Common myeloid progenitor, CD34-positive (primary cell): ENCODE data around the gene IVNS1ABP.

Experiments
- CTCF ChIA-PET: fragments of 350-600 bp; sonication (Branson Sonifier 250); formaldehyde crosslinking; loops from one replicate; lab custom pipeline; 2021; ENCODE audit warnings: antibody characterized with exemption; lab: Charles Lee
- POLR2A ChIA-PET: fragments of 350-600 bp; sonication (Branson Sonifier 250); formaldehyde crosslinking; loops from one replicate; lab custom pipeline; 2021; ENCODE audit warnings: antibody characterized with exemption; lab: Charles Lee
- DNase-seq, 3 donors: peaks; one replicate each; pipeline versions ENCODE4 v3.0.0 to v3.0.0-alpha.2; 2013
- H3K27ac ChIP-seq, 2 experiments: 1 replicate in 1 of 2; 2 replicates in 1 of 2; pipeline ENCODE4 v1.7.0; 2013; ENCODE audit warnings: inconsistent platforms in 2 of 2, low read length in 2 of 2, mild to moderate bottlenecking in 2 of 2, low read depth in 1 of 2, moderate library complexity in 1 of 2; ENCODE audit not compliant: severe bottlenecking in 2 of 2, insufficient read depth in 1 of 2, poor library complexity in 1 of 2
- H3K27me3 ChIP-seq, 5 experiments: replicated peaks in 2 of 5; 1 replicate in 3 of 5; 2 replicates in 2 of 5; pipeline versions ENCODE4 v1.6.1 to v1.7.0; 2013; ENCODE audit warnings: low read length in 4 of 5, mild to moderate bottlenecking in 2 of 5, moderate library complexity in 2 of 5, inconsistent platforms in 1 of 5; ENCODE audit not compliant: insufficient read depth in 5 of 5, control insufficient read depth in 4 of 5
- H3K36me3 ChIP-seq, 4 experiments: 1 replicate in 2 of 4; 2 replicates in 2 of 4; pipeline versions ENCODE4 v1.6.1 to v1.7.0; 2013; ENCODE audit warnings: low read length in 3 of 4, control low read depth in 1 of 4, mild to moderate bottlenecking in 1 of 4; ENCODE audit not compliant: control insufficient read depth in 4 of 4, insufficient read depth in 4 of 4
- H3K4me1 ChIP-seq, 4 experiments: 1 replicate in 3 of 4; 2 replicates in 1 of 4; pipeline versions ENCODE4 v1.6.1 to v1.7.1; 2013; ENCODE audit warnings: low read length in 3 of 4, mild to moderate bottlenecking in 3 of 4, control low read depth in 1 of 4, inconsistent platforms in 1 of 4, moderate library complexity in 1 of 4; ENCODE audit not compliant: control insufficient read depth in 4 of 4, insufficient read depth in 4 of 4; ENCODE audit errors: control extremely low read depth in 1 of 4
- H3K4me3 ChIP-seq, 7 experiments: 1 replicate in 4 of 7; 2 replicates in 3 of 7; pipeline versions ENCODE4 v1.5.1 to v1.7.0; 2013; ENCODE audit warnings: mild to moderate bottlenecking in 7 of 7, low read length in 6 of 7, moderate library complexity in 6 of 7, inconsistent platforms in 2 of 7, low read depth in 2 of 7, control low read depth in 1 of 7; ENCODE audit not compliant: insufficient read depth in 4 of 7, control insufficient read depth in 1 of 7; ENCODE audit errors: extremely low read depth in 1 of 7
- H3K9me3 ChIP-seq, 5 experiments: 1 replicate in 4 of 5; 2 replicates in 1 of 5; pipeline versions ENCODE4 v1.6.1 to v1.7.1; 2013; ENCODE audit warnings: low read length in 4 of 5, mild to moderate bottlenecking in 2 of 5, inconsistent platforms in 1 of 5, low read depth in 1 of 5, moderate library complexity in 1 of 5; ENCODE audit not compliant: control insufficient read depth in 4 of 5, insufficient read depth in 2 of 5; ENCODE audit errors: control extremely low read depth in 1 of 5
- WGBS: methylation state at CpG from one replicate; pipeline ENCODE4 v1.1.5; 2013; ENCODE audit not compliant: insufficient coverage; 5-methylcytosine and 5-hydroxymethylcytosine counted together

The IVNS1ABP gene

GRCh38 chr1:185279571-185279970, 37.5 kb downstream of the IVNS1ABP start:
- ChIA-PET POLR2A (no interaction called here), CTCF (no interaction called here)
- DNase-seq, result no peak
- H3K4me1 ChIP-seq, result peaks cover 0 to 9% (median 4%) of the 10 kb centered on the region in 4 experiments
- no peak overlapping the region for H3K27ac ChIP-seq
- H3K9me3 ChIP-seq, result peaks cover 0 to 4% (median 0%) of the 10 kb centered on the region in 5 experiments
- H3K27me3 ChIP-seq, result no peaks in the 10 kb centered on the region
- H3K36me3 ChIP-seq, result peaks cover 0 to 13% (median 4%) of the 10 kb centered on the region in 4 experiments
- no peak overlapping the region for H3K4me3 ChIP-seq

GRCh38 chr1:185271921-185272320, 45.1 kb downstream of the IVNS1ABP start:
- Histone ChIP-seq H3K9me3 (no peaks in the 10 kb centered on the region), H3K4me1 (no peaks in the 10 kb centered on the region), H3K27me3 (no peaks in the 10 kb centered on the region), H3K4me3 (no peak overlapping the region), H3K36me3 (no peaks in the 10 kb centered on the region), H3K27ac (no peak overlapping the region)
- no peak for DNase-seq
- ChIA-PET CTCF (no interaction called here), POLR2A (no interaction called here)
- WGBS, result 100% methylated on average over 1 of the region's 4 CpGs

GRCh38 chr1:185268352-185268751, 48.7 kb downstream of the IVNS1ABP start:
- H3K27ac ChIP-seq, result no peak overlapping the region
- no CpG with 5 or more reads among the region's 2 CpGs for WGBS
- peaks cover 0 to 2% (median 0%) of the 10 kb centered on the region in 5 experiments for H3K9me3 ChIP-seq
- H3K4me1 ChIP-seq, result no peaks in the 10 kb centered on the region
- H3K27me3 ChIP-seq, result no peaks in the 10 kb centered on the region
- H3K4me3 ChIP-seq, result no peak overlapping the region
- no peaks in the 10 kb centered on the region for H3K36me3 ChIP-seq
- DNase-seq, result no peak
- POLR2A ChIA-PET, result no interaction called here
- CTCF ChIA-PET, result no interaction called here

GRCh38 chr1:185267701-185268100, 49.3 kb downstream of the IVNS1ABP start:
- no peak overlapping the region for H3K4me3 ChIP-seq
- DNase-seq, result no peak
- no peak overlapping the region for H3K27ac ChIP-seq
- no peaks in the 10 kb centered on the region for H3K4me1 ChIP-seq
- H3K9me3 ChIP-seq, result peaks cover 0 to 2% (median 0%) of the 10 kb centered on the region in 5 experiments
- ChIA-PET POLR2A (no interaction called here), CTCF (no interaction called here)
- no peaks in the 10 kb centered on the region for H3K27me3 ChIP-seq
- no peaks in the 10 kb centered on the region for H3K36me3 ChIP-seq

- H3K9me3 ChIP-seq, result peaks cover 0 to 2% (median 0%) of the 10 kb centered on the region in 5 experiments
- peak in 2 of 3 donors; percentile 25 to 56 for DNase-seq
- ChIA-PET CTCF (no interaction called here), POLR2A (no interaction called here)
- H3K27ac ChIP-seq, result no peak overlapping the region
- H3K36me3 ChIP-seq, result no peaks in the 10 kb centered on the region
- WGBS, result 100% methylated on average over 2 of the region's 3 CpGs
- no peaks in the 10 kb centered on the region for H3K4me1 ChIP-seq
- no peak overlapping the region for H3K4me3 ChIP-seq
- H3K27me3 ChIP-seq, result no peaks in the 10 kb centered on the region
These were observed 49.7 kb downstream of the IVNS1ABP start for GRCh38 chr1:185267301-185267700.

- ChIA-PET POLR2A (no interaction called here), CTCF (interaction anchor here (1.3 to 1.5 kb wide), 2 partner anchors 8 to 21 kb away, joined by 3 to 4 read pairs; no protein-coding TSS in a partner anchor)
- WGBS, result 100% methylated on average over 2 of the region's 4 CpGs
These were observed 51.7 kb downstream of the IVNS1ABP start for GRCh38 chr1:185265314-185265713.

GRCh38 chr1:185263780-185264179, 53.3 kb downstream of the IVNS1ABP start:
- no CpG with 5 or more reads among the region's 1 CpG for WGBS
- Histone ChIP-seq H3K4me1 (no peaks in the 10 kb centered on the region), H3K27ac (no peak overlapping the region), H3K27me3 (no peaks in the 10 kb centered on the region), H3K36me3 (peaks cover 0 to 2% (median 0%) of the 10 kb centered on the region in 4 experiments), H3K4me3 (no peak overlapping the region), H3K9me3 (peaks cover 0 to 2% (median 0%) of the 10 kb centered on the region in 5 experiments)
- ChIA-PET CTCF (interaction anchor here (1.8 kb wide), 1 partner anchor 18 kb away, joined by 5 read pairs; no protein-coding TSS in a partner anchor), POLR2A (no interaction called here)
- DNase-seq, result no peak

More at GRCh38 chr1:185265314-185265713, 51.7 kb downstream of the IVNS1ABP start:
- Histone ChIP-seq H3K4me1 (no peaks in the 10 kb centered on the region), H3K36me3 (no peaks in the 10 kb centered on the region), H3K4me3 (no peak overlapping the region), H3K9me3 (peaks cover 0 to 2% (median 0%) of the 10 kb centered on the region in 5 experiments), H3K27me3 (no peaks in the 10 kb centered on the region), H3K27ac (no peak overlapping the region)
- DNase-seq, result no peak
